Suppressor macrophage treated with lipopolysaccharide for 1 hour (primary cell): ENCODE measurements around the gene SSNA1.

ENCODE experiments used
- DNase-seq, 3 donors: peaks; one replicate each; pipeline ENCODE4 v3.0.0-alpha.2; 2020 to 2022

SSNA1 gene

GRCh38 chr9:137168904-137169856, 19.3 kb upstream of the SSNA1 start:
- DNase-seq = peak; percentile 16 to 46 (median 28)

GRCh38 chr9:137169896-137170358, 18.5 kb upstream of the SSNA1 start, which contains the start of gene LRRC26:
Gene LRRC26 (minus strand): TSS chr9:137170051. CDS start chr9:137169943, 108 bp downstream.
- no peak for DNase-seq

- no peak for DNase-seq
These were observed 17.9 kb upstream of the SSNA1 start for GRCh38 chr9:137170486-137171148.

GRCh38 chr9:137171149-137171900, 17.2 kb upstream of the SSNA1 start:
- no peak for DNase-seq

- no peak for DNase-seq
These were observed 15.3 kb upstream of the SSNA1 start for GRCh38 chr9:137172901-137173795.

GRCh38 chr9:137173796-137174664, 14.4 kb upstream of the SSNA1 start:
- DNase-seq = no peak

GRCh38 chr9:137174722-137175293, 13.7 kb upstream of the SSNA1 start:
- no peak for DNase-seq

GRCh38 chr9:137175345-137175961, 13.0 kb upstream of the SSNA1 start:
- DNase-seq = no peak

GRCh38 chr9:137176302-137177182, 11.9 kb upstream of the SSNA1 start:
- DNase-seq = peak; percentile 31 to 39 (median 31)

- DNase-seq = no peak
These were observed 10.1 kb upstream of the SSNA1 start for GRCh38 chr9:137178201-137178938.

GRCh38 chr9:137178939-137179630, 9.4 kb upstream of the SSNA1 start:
- no peak for DNase-seq

- no peak for DNase-seq
These were observed 8.7 kb upstream of the SSNA1 start for GRCh38 chr9:137179761-137180160.

GRCh38 chr9:137180491-137180890, 8.0 kb upstream of the SSNA1 start:
- no peak for DNase-seq

- DNase-seq = no peak
These were observed 6.8 kb upstream of the SSNA1 start for GRCh38 chr9:137181680-137182079.

GRCh38 chr9:137182836-137183235, 5.6 kb upstream of the SSNA1 start:
- DNase-seq = no peak

GRCh38 chr9:137183980-137184595, 4.4 kb upstream of the SSNA1 start:
- DNase-seq = no peak
